RCC 7860 (cell line): ENCODE measurements around the gene TMEM179.

ENCODE experiments used
- DNase-seq: peaks from one replicate; pipeline ENCODE4 v3.0.0-alpha.2; 2015; ENCODE audit warnings: low spot score
- FAIRE-seq: peaks from 2 replicates; lab custom pipeline; 2012; peaks lifted over from hg19 to GRCh38; lab: Jason Lieb, UNC

TMEM179 gene

GRCh38 chr14:104558231-104559027 lies 46.1 kb downstream of the TMEM179 start:
- DNase-seq (no peak), FAIRE-seq (no peak)

GRCh38 chr14:104557766-104558165 lies 46.8 kb downstream of the TMEM179 start:
- FAIRE-seq = no peak
- DNase-seq = no peak

GRCh38 chr14:104557086-104557485 lies 47.5 kb downstream of the TMEM179 start:
- FAIRE-seq (no peak), DNase-seq (no peak)

GRCh38 chr14:104556256-104557021 lies 48.1 kb downstream of the TMEM179 start:
- DNase-seq (no peak), FAIRE-seq (no peak)

- DNase-seq (no peak), FAIRE-seq (no peak)
Observed at GRCh38 chr14:104555430-104556255, 48.9 kb downstream of the TMEM179 start.

- FAIRE-seq (no peak), DNase-seq (no peak)
Observed at GRCh38 chr14:104554608-104555429, 49.8 kb downstream of the TMEM179 start.

GRCh38 chr14:104554088-104554607 lies 50.4 kb downstream of the TMEM179 start:
- DNase-seq = no peak
- FAIRE-seq = no peak

- FAIRE-seq (no peak), DNase-seq (no peak)
Observed at GRCh38 chr14:104553166-104554087, 51.1 kb downstream of the TMEM179 start.

GRCh38 chr14:104552738-104553125 lies 51.8 kb downstream of the TMEM179 start:
- no peak for FAIRE-seq

GRCh38 chr14:104551851-104552737 lies 52.5 kb downstream of the TMEM179 start:
- DNase-seq (no peak), FAIRE-seq (no peak)

More at GRCh38 chr14:104552738-104553125, 51.8 kb downstream of the TMEM179 start:
- DNase-seq = no peak

- DNase-seq (no peak), FAIRE-seq (no peak)
Observed at GRCh38 chr14:104550861-104551728, 53.5 kb downstream of the TMEM179 start.

- no peak for DNase-seq
- no peak for FAIRE-seq
Observed at GRCh38 chr14:104550340-104550860, 54.2 kb downstream of the TMEM179 start.

GRCh38 chr14:104549536-104550339 lies 54.8 kb downstream of the TMEM179 start:
- FAIRE-seq (no peak), DNase-seq (no peak)

GRCh38 chr14:104548802-104549535 lies 55.6 kb downstream of the TMEM179 start:
- FAIRE-seq (no peak), DNase-seq (no peak)

- DNase-seq = no peak
- no peak for FAIRE-seq
Observed at GRCh38 chr14:104547998-104548700, 56.4 kb downstream of the TMEM179 start.
